ENCODE results near the gene LATS2. TPM values are rescaled to one million over a fixed set of nuclear protein-coding genes. Genes with fewer than 3 reads are reported as not detected.

The LATS2 gene
- total RNA-seq, 2 experiments from 2014 or later: 1.3 to 3.0 TPM

DNA sequence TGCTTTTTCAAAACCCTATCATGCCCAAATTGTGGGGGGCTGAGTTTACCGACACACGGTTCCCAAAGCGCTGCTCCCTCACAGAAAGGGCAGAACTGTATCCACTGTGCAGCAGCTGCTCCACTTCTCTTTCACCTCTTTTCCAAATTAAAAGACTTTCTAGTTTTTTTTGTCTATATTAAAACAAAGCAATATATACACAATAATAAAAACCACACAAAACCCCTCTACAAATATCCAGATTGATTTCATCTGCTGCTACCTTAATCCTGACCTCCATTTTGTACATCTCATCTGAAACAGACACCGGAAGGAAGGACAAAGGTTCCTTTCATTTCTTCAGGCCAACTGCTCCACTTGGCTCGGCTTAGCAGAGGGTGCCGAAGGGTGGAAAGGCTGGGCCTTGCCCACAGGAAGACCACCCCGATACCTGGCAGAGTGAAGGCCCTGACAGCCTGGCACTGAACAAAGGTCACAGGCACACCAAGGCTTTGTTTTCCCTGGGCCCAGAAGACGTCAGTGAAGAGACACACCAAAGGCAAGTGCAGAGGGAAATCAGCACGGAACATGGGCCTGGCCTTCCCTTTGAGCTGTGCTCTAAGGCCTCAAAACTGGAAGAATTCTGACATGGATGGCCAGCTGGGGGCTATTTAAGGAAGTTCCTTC lies 71.6 kb downstream of the LATS2 start:
- Mint-ChIP-seq H3K27me3 (no peaks in the 10 kb centered on the region), H3K27ac (no peak overlapping the region), H3K9me3 (no peaks in the 10 kb centered on the region), H3K4me1 (ENCODE audit: low read depth) (no peaks in the 10 kb centered on the region), H3K4me3 (no peak overlapping the region), H3K36me3 (ENCODE audit: low read depth) (no peaks in the 10 kb centered on the region)
- CTCF ChIA-PET: no interaction called here
- POLR2A ChIA-PET: no interaction called here
- TF ChIP-seq, protein P1, sequence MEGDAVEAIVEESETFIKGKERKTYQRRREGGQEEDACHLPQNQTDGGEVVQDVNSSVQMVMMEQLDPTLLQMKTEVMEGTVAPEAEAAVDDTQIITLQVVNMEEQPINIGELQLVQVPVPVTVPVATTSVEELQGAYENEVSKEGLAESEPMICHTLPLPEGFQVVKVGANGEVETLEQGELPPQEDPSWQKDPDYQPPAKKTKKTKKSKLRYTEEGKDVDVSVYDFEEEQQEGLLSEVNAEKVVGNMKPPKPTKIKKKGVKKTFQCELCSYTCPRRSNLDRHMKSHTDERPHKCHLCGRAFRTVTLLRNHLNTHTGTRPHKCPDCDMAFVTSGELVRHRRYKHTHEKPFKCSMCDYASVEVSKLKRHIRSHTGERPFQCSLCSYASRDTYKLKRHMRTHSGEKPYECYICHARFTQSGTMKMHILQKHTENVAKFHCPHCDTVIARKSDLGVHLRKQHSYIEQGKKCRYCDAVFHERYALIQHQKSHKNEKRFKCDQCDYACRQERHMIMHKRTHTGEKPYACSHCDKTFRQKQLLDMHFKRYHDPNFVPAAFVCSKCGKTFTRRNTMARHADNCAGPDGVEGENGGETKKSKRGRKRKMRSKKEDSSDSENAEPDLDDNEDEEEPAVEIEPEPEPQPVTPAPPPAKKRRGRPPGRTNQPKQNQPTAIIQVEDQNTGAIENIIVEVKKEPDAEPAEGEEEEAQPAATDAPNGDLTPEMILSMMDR (IDR thresholded peaks at IDR 0.05): no peak
- intact Hi-C loops (cut with micrococcal nuclease): no loop called here
- DNase-seq: no peak
- ATAC-seq: no peak

DNA sequence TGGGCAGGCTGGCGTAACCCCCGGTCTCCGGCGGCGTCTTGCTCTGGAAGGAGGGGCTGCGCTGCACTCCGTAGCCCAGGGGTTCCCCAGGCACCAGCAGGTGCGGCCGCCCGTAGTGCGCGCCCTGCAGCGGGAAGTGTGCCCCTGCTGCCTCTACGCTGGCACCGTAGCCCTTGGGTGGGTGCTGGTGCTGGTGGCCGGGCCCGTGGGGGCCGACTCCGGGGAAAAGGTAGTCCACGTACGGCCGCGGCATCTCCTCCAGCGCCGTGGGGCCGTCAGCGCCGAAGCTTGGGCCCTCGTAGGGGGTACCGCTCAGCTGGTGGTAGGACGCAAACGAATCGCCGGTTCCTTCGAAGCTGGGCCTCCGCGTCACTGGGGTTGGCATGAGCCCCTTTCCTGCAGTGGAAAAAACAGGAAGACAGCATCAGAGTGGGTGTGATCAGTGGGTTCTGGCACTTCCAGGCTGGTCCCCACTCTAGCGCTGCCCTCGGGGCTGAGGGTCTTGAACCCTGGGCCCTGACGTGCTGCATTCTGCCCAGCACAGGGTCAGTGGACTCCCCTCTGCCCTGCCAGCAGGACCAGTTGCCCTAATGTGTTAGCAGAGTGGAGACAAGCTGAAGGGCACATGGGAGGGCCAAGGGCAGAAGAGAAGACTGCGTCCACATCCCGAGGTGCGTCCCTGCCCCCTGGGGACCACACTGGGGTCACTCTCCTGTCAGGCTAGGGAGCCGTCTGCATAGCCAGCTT lies 72.3 kb downstream of the LATS2 start:
- no peaks in the 10 kb centered on the region for H3K27me3 Mint-ChIP-seq
- no peaks in the 10 kb centered on the region for H3K4me1 Mint-ChIP-seq (ENCODE audit: low read depth)
- H3K36me3 Mint-ChIP-seq (ENCODE audit: low read depth): no peaks in the 10 kb centered on the region
- H3K9me3 Mint-ChIP-seq: no peaks in the 10 kb centered on the region
- DNase-seq: no peak
- no peak for ATAC-seq
- TF ChIP-seq, protein P1 (IDR thresholded peaks at IDR 0.05): no peak
- CTCF ChIA-PET: no interaction called here
- intact Hi-C loops (cut with micrococcal nuclease): no loop called here
- no peak overlapping the region for H3K27ac Mint-ChIP-seq
- POLR2A ChIA-PET: no interaction called here
- H3K4me3 Mint-ChIP-seq: no peak overlapping the region

DNA sequence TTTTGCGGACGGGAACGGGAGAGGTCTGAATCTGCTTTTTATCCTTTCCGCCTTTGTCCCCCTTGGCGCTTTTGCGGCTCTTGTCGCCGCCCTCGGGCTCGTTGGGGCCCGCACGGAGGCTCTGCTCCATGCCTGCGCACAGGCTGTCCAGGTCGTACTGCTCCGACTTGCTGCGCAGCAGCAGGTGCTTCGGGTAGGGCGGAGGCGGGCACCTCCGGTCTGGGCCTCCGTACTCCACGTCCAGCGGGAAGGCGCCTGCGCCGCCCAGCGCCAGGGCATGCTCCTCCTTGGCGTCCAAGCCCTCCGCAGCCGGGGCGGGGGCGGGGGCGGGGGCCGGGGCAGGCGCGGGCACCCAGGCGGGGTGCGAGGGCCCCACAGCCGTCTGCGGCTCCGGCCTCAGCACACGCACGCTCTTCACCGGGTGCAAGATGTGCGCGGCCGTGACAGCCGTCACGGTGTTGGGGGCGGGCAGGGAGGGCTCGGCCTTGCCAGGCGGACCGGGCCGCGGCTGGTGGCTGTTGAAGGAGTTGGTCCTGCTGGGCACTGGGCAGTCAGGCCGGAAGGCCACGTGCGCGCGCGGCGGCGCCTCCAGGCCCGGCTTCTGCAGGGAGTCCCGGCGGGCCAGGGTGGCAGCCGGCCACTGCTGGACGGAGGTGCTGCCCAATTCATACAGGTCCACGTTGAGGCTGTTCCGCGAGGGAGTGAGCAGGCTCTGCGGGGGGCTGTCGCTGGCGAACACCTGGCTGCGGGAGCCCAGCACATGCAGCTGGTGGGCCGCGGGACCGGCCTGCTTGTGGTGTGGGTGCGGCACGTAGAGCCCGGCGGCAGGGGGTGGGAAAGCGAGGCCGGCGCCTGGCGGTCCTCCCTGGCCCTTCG lies 73.1 kb downstream of the LATS2 start:
- DNase-seq: no peak
- intact Hi-C loops (cut with micrococcal nuclease): no loop called here
- H3K4me1 Mint-ChIP-seq (ENCODE audit: low read depth): no peaks in the 10 kb centered on the region
- ATAC-seq: no peak
- TF ChIP-seq, protein P1 (IDR thresholded peaks at IDR 0.05): no peak
- H3K27ac Mint-ChIP-seq: no peak overlapping the region
- CTCF ChIA-PET: no interaction called here
- H3K36me3 Mint-ChIP-seq (ENCODE audit: low read depth): no peaks in the 10 kb centered on the region
- POLR2A ChIA-PET: no interaction called here
- no peaks in the 10 kb centered on the region for H3K9me3 Mint-ChIP-seq
- no peak overlapping the region for H3K4me3 Mint-ChIP-seq
- no peaks in the 10 kb centered on the region for H3K27me3 Mint-ChIP-seq

DNA sequence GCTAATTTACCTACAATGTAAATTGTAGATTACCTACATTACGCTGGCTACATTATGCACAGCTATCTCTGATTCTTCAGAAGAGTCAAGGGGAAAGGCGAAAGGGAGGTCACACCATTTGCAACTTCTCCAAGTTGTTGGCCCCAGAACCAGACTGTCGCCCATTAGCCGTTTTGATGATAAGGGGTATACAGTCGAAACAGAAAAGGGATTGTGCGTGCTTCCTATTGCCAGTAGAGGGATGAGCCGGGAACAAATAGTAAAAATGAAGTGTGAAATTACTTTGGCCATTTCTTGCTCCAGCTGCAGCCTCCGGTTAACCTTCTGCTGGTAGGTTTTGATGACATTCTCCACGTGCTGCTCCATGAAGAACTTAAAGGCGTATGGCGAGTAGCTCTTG lies 73.8 kb downstream of the LATS2 start:
- ATAC-seq (no peak), DNase-seq (no peak)
- Mint-ChIP-seq H3K4me1 (ENCODE audit: low read depth) (no peaks in the 10 kb centered on the region), H3K27ac (no peak overlapping the region), H3K4me3 (no peak overlapping the region), H3K27me3 (no peaks in the 10 kb centered on the region), H3K9me3 (no peaks in the 10 kb centered on the region), H3K36me3 (ENCODE audit: low read depth) (no peaks in the 10 kb centered on the region)
- CTCF ChIA-PET: no interaction called here
- TF ChIP-seq, protein P1 (IDR thresholded peaks at IDR 0.05): no peak
- intact Hi-C loops (cut with micrococcal nuclease): no loop called here
- POLR2A ChIA-PET: no interaction called here

DNA sequence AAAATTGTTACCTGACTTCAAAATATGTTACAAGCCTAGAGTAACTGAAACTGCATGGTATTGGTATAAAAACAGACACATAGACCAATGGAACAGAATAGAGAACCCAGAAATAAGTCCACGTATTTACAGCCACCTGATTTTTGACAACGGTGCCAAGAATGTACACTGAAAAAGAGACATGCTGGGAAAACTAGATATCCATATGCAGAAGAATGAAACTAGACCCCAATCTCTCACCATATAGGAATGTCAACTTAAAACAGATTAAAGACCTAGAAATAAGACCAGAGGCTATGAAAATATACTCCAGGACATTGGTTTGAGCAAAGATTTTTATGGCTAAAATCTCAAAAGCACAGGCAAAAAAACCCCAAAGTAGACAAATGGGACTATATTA lies 76.5 kb downstream of the LATS2 start:
- Mint-ChIP-seq H3K36me3 (ENCODE audit: low read depth) (no peaks in the 10 kb centered on the region), H3K9me3 (no peaks in the 10 kb centered on the region), H3K4me3 (no peak overlapping the region), H3K27me3 (no peaks in the 10 kb centered on the region), H3K4me1 (ENCODE audit: low read depth) (no peaks in the 10 kb centered on the region), H3K27ac (no peak overlapping the region)
- TF ChIP-seq, protein P1 (IDR thresholded peaks at IDR 0.05): no peak
- ChIA-PET CTCF (no interaction called here), POLR2A (no interaction called here)
- no peak for DNase-seq
- intact Hi-C loops (cut with micrococcal nuclease): no loop called here
- no peak for ATAC-seq

Measured in activated CD8-positive, alpha-beta T cell treated with anti-CD3 and anti-CD28 coated beads for 36 hours (primary cell).